ENCODE results near the gene FTO.
A peak's percentile ranks its signal among the peaks of the same experiment; 100 is the strongest.
"Not testable (repeated sequence)": the region's sequence is repeated elsewhere in the genome, so short reads cannot be mapped to it uniquely, and the experiment has no call there.

FTO gene

DNA sequence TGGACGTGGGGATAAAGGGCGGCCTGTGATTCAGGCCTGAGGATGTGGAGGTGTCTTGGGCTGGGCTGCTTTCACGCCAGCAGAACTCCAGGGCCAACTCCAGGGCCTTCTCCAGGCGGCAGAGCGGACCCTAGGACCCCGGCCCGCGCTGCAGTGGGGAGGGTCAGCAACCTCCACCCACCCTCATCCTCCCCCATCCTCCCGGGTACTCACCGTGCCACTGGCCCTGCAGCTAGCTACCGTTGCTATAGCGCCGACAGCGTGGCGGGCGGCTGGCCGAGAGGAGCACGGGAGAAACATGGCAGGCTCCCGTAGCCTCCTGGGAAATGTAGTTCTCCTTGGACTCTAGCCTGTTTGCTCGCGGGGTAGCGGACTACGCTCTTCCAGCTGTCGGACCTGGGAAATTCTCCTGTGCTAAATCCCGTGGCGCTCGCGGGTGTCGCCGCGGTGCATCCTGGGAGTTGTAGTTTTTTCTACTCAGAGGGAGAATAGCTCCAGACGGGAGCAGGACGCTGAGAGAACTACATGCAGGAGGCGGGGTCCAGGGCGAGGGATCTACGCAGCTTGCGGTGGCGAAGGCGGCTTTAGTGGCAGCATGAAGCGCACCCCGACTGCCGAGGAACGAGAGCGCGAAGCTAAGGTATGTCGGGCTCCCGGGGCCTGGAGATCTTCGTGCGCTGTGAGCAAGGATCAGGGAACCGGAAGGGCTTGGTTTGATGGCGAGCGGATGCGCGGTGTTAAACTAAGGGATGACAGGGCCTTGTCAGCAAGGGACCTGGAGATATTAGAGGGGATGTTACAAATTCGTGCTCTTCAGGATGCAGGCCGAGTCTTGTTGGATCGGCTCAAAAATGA is at the start of gene FTO, which contains the start of gene RPGRIP1L:
TSS of gene FTO (plus strand) at position 567 of the 855 bp plus-strand sequence.
TSS of gene RPGRIP1L (minus strand) at position 270 of the 855 bp plus-strand sequence. CDS start 3,136 bp downstream, outside the sequence.
- DNase-seq: peak; percentile 98 to 99

DNA sequence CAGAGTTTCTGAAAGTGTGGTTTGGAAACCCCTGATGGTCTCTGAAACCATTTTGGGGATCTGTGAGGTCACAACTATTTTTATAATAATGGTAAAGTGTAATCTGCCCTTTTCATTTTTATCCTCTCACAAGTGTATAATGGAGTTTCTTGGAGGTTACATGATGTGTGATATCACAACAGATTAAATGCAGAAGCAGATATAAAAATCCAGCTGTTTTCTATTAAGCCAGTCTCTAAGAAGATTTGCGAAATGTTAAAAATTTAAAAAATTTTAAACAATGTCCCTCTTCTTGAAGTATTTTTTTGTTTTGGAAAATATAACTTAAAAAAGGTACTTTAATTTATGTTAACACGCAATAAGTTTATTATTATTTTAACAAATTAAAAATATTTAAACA is 49.0 kb upstream of the FTO start:
- no peak for DNase-seq

DNA sequence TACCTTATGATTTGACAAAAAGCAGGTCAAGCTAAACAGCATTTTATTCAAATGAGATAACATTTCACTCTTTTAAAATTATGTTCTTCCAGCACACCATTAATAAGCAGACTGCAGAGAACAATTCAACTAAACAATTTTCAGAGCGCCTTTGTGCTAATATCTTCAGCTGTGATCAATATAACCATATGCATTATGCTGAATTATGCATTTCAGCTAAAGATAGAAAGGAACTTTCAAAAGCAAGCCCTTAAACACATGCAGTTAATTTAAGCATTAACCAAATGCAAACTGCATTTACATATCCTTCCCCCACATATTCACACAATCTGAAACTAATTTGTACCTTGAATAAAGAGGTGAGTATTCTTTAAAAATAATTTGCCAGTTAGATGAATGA is 41.9 kb upstream of the FTO start:
- DNase-seq: no peak

DNA sequence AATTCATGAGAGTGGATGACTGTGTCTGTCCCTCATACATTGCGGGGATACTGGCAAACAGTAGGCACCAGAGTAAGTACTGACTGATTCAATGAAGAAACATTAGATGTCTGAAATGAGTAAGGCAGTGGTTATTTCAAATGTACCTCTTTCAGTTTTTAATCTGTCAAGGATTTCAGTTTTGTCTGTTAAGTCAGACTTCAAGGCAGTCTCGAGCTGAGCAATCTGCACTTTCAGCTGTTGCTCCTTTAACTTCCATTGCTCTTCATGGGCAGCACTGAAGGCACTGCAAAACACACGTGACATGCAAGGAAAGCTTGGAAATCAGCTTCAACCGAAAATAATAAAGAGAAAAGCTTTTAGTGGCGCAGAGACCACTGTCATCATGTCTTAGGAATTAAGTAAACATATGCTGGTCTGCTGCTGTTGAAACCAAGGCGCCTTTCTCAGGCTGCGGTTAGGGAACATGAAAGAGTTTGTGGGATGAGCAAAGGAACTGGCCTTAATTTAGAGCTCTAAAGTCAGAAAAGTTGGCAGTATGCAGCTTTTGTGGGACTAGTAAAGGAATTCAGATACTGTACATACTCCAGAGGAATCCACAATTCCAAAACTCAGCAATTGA is 39.1 kb upstream of the FTO start:
- DNase-seq: peak in 1 of 2 donors; percentile 5

DNA sequence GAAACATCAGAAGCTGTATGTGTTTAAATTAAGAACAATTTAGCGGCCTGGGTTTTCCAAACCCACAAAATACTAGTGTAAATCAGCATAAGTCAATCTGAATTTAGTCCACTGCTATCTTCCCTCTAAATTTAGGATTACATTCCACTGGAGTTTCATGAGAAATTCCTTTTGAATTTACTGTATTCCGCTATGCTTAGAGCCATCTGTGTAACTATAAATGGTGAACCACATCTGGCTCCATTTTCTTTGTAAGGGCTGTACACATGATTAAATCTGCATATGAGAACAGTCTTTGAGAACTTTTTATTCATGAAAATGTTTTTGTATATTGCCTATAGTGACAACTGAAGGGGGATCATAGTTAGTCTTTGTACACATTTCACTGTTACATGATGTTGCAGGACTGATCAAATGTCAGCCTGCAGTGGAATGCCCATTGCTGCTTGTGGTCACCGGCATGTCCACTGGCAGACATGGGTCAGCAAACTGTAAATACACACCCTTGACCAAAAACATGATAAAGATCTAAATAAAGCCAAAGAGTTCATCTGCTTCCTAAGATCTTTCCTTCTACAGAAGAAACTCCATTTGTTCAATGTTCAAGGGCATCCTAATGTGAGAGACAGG is 37.1 kb upstream of the FTO start:
- DNase-seq: no peak

DNA sequence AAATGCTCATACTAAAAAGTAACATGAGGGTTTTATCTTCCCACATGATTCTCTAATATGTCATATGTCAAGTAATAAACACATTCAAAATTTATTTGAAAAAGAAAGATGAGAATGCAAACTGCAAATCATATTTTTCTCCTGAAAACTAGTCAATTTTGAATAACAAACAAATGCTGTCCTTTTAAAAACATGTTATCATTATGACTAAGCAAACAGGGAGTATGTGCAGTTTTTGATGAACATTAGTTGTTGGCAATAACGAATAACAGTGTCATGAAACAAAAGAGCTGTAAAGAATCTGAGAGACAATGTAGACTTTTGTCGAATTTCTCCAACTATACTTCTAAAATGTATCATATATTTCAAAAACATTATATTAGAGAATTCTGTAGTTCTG is 35.1 kb upstream of the FTO start:
- DNase-seq: no peak

DNA sequence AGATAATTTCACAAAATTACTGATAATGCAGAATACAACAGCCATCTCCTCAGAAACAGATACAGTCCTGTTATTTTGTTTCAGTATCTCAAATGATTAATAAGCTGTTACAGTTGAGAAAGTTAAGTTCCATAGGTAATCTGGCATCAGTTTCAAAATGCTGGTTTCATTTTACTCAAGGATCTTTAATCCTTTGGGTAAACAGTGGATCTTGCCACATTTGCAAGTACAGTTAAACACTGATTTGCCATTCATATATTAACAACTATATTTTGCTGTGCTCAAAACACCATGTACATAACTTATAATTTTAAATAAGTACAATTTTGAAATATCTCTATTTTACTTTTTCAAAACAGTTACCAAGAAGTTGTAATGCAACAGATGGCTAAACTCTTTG is 31.5 kb upstream of the FTO start:
- no peak for DNase-seq

DNA sequence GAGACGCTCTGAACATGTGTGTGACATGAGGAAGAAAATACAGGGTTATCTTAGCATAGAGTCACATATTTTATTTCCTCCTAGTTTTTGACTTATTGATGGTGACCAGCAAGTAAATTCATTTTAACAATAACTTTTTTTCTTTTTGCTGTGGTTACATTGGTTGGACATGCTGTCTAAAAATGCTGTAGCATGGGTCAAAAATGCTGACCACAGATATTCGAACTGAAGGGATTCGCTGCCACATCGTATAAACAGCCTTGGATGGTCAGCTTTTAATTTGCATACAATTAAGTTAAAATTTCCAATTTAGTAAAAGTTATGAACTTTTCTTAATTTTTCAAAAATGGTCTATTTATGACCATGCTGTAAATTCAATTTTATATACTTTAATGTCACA is 30.8 kb upstream of the FTO start:
- DNase-seq: no peak

DNA sequence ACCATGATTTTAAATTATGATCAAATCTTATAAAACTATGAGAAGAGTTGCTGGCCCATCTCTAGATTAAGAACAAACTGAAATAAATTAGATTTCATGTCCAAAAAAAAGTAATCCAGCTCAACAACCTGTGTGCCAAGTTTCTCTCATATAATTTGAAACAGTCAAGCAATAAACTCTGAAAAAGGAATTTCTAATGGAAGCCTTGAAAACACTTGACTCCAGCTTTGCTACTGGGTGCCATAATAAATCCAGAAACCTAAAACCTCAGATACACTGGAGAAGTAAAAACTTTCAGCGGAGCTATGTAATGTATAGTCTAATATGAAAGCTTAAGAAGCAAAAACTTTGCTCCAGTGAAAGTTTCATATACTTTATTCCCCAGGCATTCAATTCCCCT is 25.8 kb upstream of the FTO start:
- DNase-seq: no peak

DNA sequence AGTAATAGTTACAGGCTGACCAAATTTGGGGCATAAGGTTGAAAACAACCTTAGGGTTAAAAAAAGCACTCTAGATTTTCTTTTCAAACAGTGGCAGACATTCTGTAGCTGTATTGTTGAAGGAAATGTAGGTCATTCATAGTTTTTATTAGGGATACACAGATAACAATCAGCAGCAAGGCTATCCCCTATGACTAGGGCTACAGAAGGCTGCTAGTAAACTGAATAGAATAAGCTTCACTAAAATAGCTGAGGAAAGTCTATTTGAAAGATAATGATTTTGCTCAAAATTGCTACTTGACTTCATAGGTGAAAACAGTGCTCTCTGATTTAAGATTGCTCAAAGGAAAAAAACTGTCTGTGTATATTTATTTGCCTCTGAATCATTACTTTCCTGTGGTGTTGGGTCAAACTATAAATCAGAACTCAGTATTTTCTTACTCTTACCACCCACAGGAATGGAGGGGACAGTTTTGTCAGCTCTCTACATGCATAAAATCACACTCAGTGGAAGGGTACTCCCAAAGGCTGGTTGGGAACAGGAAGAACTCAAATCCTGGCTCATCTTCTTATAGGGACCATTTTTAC is 25.1 kb upstream of the FTO start:
- DNase-seq: no peak

DNA sequence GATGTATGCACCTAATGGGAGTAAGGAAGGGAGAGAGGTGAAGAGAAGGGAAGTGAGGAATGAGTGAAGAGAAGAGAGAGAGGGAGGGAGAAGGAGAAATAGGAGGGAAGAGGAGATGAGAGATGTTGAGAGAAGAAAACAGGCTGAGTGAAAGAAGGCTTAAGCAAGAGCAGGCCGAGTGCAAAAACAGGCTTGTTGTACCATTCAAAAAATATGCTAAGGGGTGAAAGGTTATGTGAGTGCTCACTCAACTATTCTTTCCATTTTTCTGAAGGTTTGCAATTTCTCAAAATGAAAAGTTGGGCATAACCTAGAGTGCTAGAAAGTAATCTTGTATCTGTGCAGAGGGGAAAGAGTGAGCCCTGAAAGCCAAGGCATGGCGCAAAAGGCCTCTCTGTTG is 23.2 kb upstream of the FTO start:
- DNase-seq: no peak

DNA sequence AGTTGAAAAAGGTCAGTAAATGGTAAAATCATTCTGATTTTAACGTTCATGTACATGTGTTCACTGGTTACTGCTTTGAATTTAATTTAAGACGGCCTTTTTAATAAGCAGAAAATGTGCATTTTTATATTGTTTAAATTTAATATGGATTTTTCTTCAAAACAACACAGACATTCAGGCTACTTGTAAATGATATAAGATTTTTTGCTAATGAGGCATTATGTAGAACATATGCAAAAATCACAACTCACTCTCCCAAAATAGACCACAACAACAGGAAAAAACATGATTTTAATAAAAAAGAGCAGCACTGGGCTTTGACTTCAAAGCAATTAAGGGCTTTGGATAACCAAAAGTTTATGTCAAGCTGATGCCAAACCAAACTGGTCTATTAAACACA is 22.6 kb upstream of the FTO start:
- no peak for DNase-seq

DNA sequence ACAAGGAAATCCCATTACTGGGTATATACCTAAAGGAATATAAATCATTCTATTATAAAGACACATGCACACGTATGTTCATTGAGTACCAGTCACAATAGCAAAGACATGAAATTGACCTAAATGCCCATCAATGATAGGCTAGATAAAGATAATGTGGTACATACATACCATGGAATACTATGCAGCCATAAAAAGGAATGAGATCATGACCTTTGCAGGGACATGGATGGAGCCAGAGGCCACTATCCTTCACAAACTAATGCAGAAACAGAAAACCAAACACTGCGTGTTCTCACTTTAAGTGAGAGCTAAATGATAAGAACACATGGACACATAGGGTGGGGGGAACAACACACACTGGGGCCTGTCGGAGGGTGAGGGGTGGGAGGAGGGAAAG is 18.6 kb upstream of the FTO start:
- not testable (repeated sequence) for DNase-seq

DNA sequence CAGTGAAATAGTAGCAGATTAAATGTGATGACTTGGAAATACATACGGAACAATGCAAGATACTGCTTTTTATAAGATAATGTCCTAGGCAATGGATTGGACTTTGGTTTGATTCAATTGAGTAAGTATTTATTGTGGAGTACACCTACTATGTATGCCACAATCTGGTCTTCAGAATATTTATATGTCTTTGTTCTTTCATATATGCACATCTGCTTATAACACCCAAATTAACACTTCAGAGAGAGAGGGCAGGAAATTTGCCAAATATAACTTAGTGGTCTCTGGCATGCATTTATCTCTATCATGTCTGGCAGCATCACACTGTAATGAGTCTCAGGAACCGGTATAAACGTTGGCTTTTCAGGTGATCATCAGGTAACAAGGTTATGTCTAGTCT is 17.2 kb upstream of the FTO start:
- DNase-seq: no peak

DNA sequence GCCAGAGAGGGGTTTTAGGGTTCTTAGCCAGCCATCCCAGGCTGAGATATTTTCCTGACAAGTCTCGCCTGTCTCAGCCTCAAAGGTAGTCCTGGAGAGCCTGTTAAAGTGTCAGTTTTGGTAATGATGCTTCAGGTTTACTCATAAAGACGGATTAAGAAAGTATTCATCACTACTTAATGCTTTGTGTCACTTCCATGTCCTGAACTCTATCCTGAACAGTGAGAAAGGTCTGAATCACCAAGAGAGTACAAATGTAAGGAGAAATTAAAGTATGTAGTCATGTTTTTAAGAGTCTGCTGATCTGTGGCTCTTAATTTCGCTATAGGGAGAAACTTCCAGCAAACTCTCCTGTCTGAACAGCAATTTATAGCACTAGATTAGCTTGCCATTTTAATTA is 14.3 kb upstream of the FTO start:
- DNase-seq: no peak

DNA sequence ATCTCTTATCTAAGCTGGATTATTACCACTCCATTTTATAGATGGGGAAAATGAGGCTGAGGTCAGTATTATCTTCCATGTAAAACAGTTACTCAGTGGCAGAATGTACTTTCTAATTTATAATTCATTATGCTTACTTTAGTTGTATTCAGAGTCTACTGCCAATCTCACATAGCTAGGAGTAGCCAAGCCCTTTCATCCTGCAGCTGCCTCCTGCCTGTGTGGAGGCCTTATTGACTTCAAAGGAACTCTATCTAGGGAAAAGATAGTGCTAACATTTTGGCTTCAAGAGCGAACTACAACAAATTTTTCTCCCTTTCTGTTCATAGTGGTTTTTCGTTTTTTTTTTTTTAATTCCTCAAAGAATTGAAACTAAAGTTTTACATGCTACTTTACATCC is 13.2 kb upstream of the FTO start:
- DNase-seq: no peak

DNA sequence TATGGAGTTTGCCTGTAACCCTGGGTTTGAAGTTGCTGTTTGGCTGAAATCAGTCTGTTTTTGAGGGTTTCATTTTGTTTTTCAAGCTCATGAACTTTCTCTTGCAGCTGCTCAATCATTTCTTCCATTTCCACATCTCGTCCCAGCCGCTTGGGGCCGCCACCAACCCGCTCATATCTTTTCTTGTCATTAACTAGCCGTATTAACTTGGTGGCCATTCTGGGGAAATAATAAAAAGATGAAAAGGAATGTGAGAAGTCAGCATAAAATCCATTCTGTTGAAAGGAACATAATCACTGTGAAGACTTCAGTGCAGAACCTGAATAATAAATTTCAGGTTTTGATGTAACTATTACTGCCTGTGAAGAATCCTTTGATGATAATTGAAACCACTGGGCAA is 11.8 kb upstream of the FTO start:
- DNase-seq: no peak

DNA sequence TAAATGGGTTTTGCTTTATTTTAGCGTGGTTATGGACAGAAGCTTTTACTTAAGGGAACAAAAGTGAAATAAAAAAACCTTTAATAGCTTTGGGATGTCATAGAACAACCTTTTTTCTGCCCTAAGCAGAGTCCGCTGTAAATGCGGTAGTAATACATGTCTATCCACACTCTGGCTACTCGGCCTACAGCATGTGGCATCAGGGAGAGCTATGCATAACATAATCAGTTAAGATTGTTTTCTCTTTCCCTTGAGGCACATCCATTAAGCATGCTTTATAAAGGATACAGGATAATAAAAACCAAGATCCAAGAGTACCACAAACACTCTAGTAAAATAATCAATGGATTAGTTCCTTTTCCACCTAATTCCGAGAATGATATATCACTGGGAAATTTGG is 10.6 kb upstream of the FTO start:
- no peak for DNase-seq

DNA sequence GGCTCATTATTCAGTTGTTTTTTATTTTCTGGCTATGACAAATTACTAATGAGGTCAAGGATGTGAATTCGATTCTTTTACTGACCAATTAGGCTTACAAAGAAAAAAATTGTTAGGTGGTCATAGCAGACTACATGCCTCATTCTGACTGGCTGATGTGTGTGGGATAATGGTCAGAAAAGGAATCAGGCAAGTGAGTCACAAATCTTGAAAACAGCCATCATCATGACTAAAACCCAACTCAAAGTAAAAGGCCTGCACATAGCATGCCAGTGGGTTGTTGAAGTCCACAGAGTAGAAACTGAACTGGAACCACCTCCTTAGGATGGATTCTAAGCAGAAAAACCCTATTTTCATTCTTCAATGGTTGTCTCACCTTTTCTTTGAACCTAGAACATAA is 8.9 kb upstream of the FTO start:
- DNase-seq: no peak

DNA sequence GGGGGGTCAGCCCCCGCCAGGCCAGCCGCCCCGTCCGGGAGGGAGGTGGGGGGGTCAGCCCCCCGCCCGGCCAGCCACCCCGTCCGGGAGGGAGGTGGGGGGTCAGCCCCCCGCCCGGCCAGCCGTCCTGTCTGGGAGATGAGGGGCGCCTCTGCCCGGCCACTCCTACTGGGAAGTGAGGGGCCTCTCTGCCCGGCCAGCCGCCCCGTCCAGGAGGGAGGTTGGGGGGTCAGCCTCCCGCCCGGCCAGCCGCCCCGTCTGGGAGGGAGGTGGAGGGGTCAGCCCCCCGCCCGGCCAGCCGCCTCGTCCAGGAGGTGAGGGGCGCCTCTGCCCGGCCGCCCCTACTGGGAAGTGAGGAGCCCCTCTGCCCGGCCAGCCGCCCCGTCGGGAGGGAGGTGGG is 5.7 kb upstream of the FTO start:
- not testable (repeated sequence) for DNase-seq

DNA sequence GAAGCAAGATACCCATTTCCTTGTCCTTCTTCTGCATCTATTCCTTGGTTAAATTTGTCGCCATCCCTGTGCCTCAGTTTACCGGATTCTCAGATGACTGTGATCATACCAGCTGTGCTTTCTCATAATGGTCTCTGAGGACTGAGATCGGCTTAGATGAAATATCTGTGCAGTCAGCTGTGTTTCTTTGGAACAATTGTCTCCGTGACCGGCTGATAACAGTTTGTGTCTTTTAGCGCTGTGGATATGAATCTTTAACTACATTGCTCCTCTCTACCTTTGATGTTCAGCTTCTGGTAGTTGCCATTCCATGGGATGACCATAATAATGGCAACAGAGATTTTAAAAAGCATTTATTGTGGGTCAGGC is 473 bp downstream of the FTO start:
- DNase-seq: no peak

DNA sequence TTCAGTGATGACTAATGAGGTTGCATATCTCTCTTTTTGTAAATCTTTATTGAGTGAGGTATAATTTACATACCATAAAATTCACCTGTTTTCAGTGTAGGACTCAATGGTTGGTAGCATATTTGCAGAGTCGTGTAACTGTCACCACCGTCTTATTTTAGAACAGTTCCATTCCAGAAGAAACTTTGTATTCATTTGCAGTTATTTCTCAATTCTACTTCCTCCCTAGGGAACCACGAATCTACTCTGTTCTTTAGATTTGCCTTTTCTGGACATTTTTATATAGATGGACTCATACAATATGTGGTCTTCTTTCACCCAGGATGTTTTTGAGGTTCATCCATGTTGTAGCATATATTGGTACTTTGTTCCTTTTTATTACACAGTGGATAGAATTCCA is 3.7 kb downstream of the FTO start:
- DNase-seq: no peak

DNA sequence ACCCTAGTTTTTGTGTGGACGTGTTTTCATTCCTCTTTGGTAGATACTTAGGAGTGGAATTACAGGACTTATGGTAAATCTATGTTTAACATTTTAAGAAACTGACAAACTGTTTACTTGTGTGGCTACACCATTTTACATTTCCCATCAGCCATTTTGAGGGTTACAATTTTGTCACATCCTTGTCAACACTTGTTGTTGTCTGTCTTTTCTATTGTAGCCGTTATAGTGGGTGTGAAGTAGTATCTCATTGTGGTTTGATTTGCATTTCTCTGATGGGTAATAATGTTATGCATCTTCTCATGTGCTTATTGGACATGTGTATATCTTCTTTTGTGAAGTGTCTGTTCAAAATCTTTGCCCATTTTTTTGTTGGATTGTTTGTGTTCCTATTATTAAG is 4.5 kb downstream of the FTO start:
- DNase-seq: no peak

DNA sequence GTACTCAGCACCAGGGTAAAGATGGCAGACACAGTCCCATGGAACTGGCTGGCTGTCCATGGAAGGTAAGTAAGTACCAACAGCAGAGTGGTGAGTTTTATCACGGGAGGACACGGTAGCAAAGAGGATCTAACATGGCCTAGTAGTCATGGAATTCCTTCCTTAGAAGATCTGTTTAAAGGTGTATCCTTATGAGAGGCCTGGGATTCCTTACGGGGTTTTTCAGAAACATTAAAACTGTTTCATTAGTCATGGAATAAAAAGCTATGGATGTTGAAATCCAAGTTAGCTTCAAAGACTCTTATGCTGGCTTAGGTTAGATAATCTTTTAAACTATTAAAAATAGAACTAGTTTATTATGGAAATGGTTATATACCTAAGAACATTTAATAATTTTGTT is 7.4 kb downstream of the FTO start:
- DNase-seq: no peak
